Tongue (tissue), 2 donors: ENCODE data around the gene SPSB1. TPM values are rescaled to one million over a fixed set of nuclear protein-coding genes. Genes with fewer than 3 reads are reported as not detected.

Source experiments
- DNase-seq: peaks from one replicate; pipeline ENCODE4 v3.0.0-alpha.2; 2015
- total RNA-seq: library from RNA; depleted of rRNA; stranded (reverse); fragments of >200 nt; gene quantifications from one replicate; pipeline ENCODE4 v1.2.3, GENCODE V29; 2014

The SPSB1 gene
- total RNA-seq, 1 donor from 2014 or later, result 23.3 TPM

GRCh38 chr1:9300573-9300972 lies 7.9 kb downstream of the SPSB1 start:
- DNase-seq, result no peak

GRCh38 chr1:9302745-9303524 lies 10.2 kb downstream of the SPSB1 start:
- no peak for DNase-seq

- no peak for DNase-seq
These were observed 11.2 kb downstream of the SPSB1 start for GRCh38 chr1:9303916-9304315.

GRCh38 chr1:9305216-9305615 lies 12.5 kb downstream of the SPSB1 start:
- DNase-seq, result no peak

- DNase-seq, result no peak
These were observed 13.3 kb downstream of the SPSB1 start for GRCh38 chr1:9306006-9306405.

GRCh38 chr1:9307303-9307702 lies 14.6 kb downstream of the SPSB1 start:
- peak; percentile 56 for DNase-seq

- no peak for DNase-seq
These were observed 15.6 kb downstream of the SPSB1 start for GRCh38 chr1:9308236-9308785.

GRCh38 chr1:9309080-9309479 lies 16.4 kb downstream of the SPSB1 start:
- DNase-seq, result no peak

GRCh38 chr1:9309991-9310390 lies 17.3 kb downstream of the SPSB1 start:
- DNase-seq, result no peak

- no peak for DNase-seq
These were observed 18.3 kb downstream of the SPSB1 start for GRCh38 chr1:9311029-9311428.

- no peak for DNase-seq
These were observed 18.8 kb downstream of the SPSB1 start for GRCh38 chr1:9311479-9311878.

- DNase-seq, result no peak
These were observed 19.6 kb downstream of the SPSB1 start for GRCh38 chr1:9312168-9312720.

GRCh38 chr1:9313576-9313975 lies 20.9 kb downstream of the SPSB1 start:
- no peak for DNase-seq

- DNase-seq, result no peak
These were observed 21.4 kb downstream of the SPSB1 start for GRCh38 chr1:9314111-9314510.

- DNase-seq, result no peak
These were observed 22.2 kb downstream of the SPSB1 start for GRCh38 chr1:9314711-9315379.

- no peak for DNase-seq
These were observed 22.9 kb downstream of the SPSB1 start for GRCh38 chr1:9315411-9316079.

- DNase-seq, result no peak
These were observed 23.4 kb downstream of the SPSB1 start for GRCh38 chr1:9316080-9316444.

GRCh38 chr1:9316512-9316911 lies 23.8 kb downstream of the SPSB1 start:
- no peak for DNase-seq

- no peak for DNase-seq
These were observed 24.4 kb downstream of the SPSB1 start for GRCh38 chr1:9317072-9317471.

GRCh38 chr1:9317591-9318417 lies 25.1 kb downstream of the SPSB1 start:
- DNase-seq, result peak; percentile 79

GRCh38 chr1:9319208-9319788 lies 26.6 kb downstream of the SPSB1 start:
- no peak for DNase-seq
